AG09309 (cell line): ENCODE measurements around the gene CDC42BPG.

Experiments used
- DNase-seq: peaks from one replicate; pipeline ENCODE4 v3.0.0-alpha.2; 2010; ENCODE audit warnings: low read depth
- H3K4me3 ChIP-seq: 2 replicates; pipeline ENCODE4 v1.5.1; 2011; ENCODE audit warnings: mild to moderate bottlenecking, low read depth, low read length, moderate library complexity; ENCODE audit not compliant: control insufficient read depth
- TF ChIP-seq, protein P1 (sequence below): IDR thresholded peaks from 2 replicates; pipeline ENCODE4 v1.5.1; 2011; ENCODE audit warnings: mild to moderate bottlenecking, low read depth, low read length, inconsistent platforms; ENCODE audit not compliant: insufficient read depth, control insufficient read depth; ENCODE audit errors: missing control alignments

Gene CDC42BPG

GRCh38 chr11:64885367-64886286 lies 41.2 kb upstream of the CDC42BPG start:
- no peak overlapping the region for H3K4me3 ChIP-seq
- DNase-seq = no peak
- TF ChIP-seq, protein P1, sequence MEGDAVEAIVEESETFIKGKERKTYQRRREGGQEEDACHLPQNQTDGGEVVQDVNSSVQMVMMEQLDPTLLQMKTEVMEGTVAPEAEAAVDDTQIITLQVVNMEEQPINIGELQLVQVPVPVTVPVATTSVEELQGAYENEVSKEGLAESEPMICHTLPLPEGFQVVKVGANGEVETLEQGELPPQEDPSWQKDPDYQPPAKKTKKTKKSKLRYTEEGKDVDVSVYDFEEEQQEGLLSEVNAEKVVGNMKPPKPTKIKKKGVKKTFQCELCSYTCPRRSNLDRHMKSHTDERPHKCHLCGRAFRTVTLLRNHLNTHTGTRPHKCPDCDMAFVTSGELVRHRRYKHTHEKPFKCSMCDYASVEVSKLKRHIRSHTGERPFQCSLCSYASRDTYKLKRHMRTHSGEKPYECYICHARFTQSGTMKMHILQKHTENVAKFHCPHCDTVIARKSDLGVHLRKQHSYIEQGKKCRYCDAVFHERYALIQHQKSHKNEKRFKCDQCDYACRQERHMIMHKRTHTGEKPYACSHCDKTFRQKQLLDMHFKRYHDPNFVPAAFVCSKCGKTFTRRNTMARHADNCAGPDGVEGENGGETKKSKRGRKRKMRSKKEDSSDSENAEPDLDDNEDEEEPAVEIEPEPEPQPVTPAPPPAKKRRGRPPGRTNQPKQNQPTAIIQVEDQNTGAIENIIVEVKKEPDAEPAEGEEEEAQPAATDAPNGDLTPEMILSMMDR = no peak

DNA sequence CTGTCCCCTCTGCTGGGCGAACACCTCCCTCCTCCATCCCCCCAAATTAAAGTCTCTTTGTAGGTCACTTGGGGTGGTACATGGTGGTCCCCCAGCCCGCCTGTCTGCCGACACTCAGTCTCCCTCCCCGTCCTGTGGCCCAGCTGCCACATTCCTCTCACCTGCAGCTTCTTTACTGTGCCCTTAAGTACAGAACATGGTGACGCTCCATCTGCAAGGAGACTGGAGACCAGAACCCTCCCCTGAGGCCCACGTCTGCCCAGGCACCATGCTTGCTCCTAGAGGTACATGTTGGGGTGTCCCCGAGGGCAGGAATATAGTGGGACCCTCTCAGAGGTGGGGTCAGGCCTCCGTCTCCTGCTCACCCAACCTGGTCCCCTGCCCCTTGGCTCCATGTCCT lies 39.6 kb upstream of the CDC42BPG start:
- DNase-seq = no peak
- TF ChIP-seq, protein P1 = no peak
- no peak overlapping the region for H3K4me3 ChIP-seq

- no peak for DNase-seq
- TF ChIP-seq, protein P1 = no peak
- no peak overlapping the region for H3K4me3 ChIP-seq
These were observed 39.1 kb upstream of the CDC42BPG start for GRCh38 chr11:64883575-64883974.

- no peak for DNase-seq
- TF ChIP-seq, protein P1 = no peak
These were observed 37.8 kb upstream of the CDC42BPG start for GRCh38 chr11:64882243-64882642.

GRCh38 chr11:64881476-64881875 lies 37.0 kb upstream of the CDC42BPG start:
- DNase-seq = no peak
- no peak overlapping the region for H3K4me3 ChIP-seq
- TF ChIP-seq, protein P1 = no peak

More at GRCh38 chr11:64882243-64882642, 37.8 kb upstream of the CDC42BPG start:
- H3K4me3 ChIP-seq = no peak overlapping the region

GRCh38 chr11:64880240-64881001 lies 36.0 kb upstream of the CDC42BPG start:
- TF ChIP-seq, protein P1 = no peak
- H3K4me3 ChIP-seq = no peak overlapping the region
- no peak for DNase-seq
